ENCODE data around the gene WNK2. TPM values are rescaled to one million over a fixed set of nuclear protein-coding genes. Genes with fewer than 3 reads are reported as not detected.

Gene WNK2
- total RNA-seq, 1 donor from 2014 or later, result 0.06 TPM

GRCh38 chr9:93288891-93289883 is 105.2 kb downstream of the WNK2 start:
- no peak for DNase-seq (ENCODE audit: extremely low read depth, low read depth, low spot score)

- DNase-seq (ENCODE audit: extremely low read depth, low read depth, low spot score), result no peak
Measured at GRCh38 chr9:93290495-93291434, 106.8 kb downstream of the WNK2 start.

GRCh38 chr9:93291536-93292287 is 107.8 kb downstream of the WNK2 start:
- no peak for DNase-seq (ENCODE audit: extremely low read depth, low read depth, low spot score)

DNA sequence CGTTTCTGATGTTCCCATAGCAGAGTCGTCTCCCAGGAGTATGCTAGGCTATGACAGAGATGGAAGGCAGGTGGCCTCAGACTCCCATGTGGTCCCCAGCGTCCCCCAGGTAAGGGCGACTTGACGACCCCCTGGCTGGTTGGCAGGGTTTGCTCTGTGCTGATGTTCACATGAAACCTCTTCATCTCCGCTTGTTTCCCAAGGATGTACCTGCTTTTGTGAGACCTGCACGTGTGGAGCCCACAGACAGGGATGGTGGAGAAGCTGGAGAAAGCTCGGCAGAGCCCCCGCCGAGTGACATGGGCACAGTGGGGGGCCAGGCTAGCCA is 108.3 kb downstream of the WNK2 start:
- no peak for DNase-seq (ENCODE audit: extremely low read depth, low read depth, low spot score)

GRCh38 chr9:93292664-93293328 is 108.9 kb downstream of the WNK2 start:
- DNase-seq (ENCODE audit: extremely low read depth, low read depth, low spot score), result no peak

GRCh38 chr9:93294011-93294410 is 110.1 kb downstream of the WNK2 start:
- no peak for DNase-seq (ENCODE audit: extremely low read depth, low read depth, low spot score)

DNA sequence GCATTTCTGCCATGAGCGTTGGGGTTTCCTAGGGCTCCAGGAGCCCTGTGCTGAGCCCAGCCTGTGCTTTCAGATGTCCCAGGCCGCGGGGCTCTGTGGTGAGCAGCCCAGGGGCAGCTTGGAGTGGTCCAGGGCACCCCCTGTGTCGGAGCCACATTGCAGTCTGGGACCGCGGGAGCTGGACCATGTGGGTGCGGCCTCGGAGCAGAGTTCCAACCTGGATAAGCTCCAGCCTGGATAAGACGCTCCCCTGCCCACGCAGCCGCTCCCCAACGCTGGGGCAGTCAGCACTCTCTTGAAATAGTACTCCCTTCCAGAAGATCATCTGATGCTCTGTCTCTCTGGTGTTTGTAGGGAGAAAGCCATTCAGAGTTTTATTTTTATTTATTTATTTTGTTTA is 111.1 kb downstream of the WNK2 start:
- no peak for DNase-seq (ENCODE audit: extremely low read depth, low read depth, low spot score)

- no peak for DNase-seq (ENCODE audit: extremely low read depth, low read depth, low spot score)
Measured at GRCh38 chr9:93295456-93296076, 111.6 kb downstream of the WNK2 start.

GRCh38 chr9:93296889-93297480 is 113.0 kb downstream of the WNK2 start:
- no peak for DNase-seq (ENCODE audit: extremely low read depth, low read depth, low spot score)

DNA sequence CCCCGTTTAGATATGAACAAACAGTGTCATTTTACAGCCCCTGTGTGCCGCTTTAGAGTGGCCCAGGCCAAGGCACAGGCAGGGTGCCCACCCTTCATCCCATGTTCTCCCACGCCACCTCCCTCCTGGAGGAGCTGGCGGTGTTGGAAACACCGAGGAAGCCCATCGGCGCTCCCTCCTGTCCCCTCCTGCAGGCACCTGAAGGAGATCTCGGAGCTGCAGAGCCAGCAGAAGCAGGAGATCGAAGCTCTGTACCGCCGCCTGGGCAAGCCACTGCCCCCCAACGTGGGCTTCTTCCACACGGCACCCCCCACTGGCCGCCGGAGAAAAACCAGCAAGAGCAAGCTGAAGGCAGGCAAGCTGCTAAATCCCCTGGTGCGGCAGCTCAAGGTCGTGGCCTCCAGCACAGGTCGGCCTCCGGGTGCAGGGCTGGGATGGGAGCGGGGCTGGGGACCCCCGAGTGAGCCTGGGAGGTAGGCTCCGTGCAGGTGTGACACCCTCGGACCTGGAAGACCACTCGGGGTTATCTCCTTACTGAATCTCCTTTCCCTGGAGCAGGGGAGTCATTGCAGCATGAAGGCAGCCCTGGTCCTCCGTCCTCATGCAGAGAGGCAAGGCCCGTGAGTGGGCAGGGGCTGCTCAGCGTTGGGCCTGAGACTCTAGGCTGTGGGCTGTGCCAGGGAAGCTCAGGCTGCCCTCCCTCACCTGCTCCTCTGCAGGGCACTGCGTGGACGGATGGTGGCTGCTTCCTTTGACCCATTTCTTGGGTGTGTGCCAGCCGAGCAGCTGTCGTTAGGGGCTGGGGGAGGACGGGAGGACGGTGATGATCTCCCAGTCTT is 113.9 kb downstream of the WNK2 start:
- DNase-seq (ENCODE audit: extremely low read depth, low read depth, low spot score), result no peak

- DNase-seq (ENCODE audit: extremely low read depth, low read depth, low spot score), result no peak
Measured at GRCh38 chr9:93298498-93299417, 114.8 kb downstream of the WNK2 start.

DNA sequence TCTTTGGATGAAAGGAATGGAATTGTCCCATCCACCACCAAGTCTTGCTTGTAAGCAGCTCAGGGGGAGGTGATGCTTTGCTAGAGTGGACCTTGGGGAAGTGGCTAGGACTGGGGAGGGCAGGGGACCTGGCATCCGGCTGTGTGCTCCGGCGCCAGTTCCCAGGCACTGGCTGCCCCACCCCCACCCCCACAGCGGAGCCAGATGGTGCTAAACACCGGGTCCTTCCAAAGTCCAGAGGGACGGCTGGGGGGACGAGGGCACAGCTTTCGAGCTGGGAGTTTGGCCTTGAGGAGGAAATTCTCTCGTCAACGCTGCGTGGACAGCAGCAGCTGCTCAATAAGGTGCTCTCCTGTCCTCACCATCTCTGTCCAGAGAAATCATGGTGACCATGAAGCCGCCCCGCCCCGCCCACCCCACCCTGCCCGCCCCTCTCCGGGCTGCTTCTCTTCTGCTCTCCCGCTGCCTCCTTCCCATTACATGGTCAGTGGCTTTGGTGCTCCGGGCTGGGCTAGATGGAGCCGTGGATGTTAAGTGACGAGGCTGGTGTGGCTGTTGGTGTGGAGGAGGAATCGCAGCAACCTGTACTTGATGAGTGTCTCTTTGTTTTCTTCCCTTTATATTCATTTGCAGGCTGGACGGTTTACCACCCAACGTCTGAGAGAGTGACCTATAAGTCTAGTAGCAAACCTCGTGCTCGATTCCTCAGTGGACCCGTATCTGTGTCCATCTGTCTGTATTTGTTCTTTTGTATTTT is 115.7 kb downstream of the WNK2 start:
- no peak for DNase-seq (ENCODE audit: extremely low read depth, low read depth, low spot score)

DNA sequence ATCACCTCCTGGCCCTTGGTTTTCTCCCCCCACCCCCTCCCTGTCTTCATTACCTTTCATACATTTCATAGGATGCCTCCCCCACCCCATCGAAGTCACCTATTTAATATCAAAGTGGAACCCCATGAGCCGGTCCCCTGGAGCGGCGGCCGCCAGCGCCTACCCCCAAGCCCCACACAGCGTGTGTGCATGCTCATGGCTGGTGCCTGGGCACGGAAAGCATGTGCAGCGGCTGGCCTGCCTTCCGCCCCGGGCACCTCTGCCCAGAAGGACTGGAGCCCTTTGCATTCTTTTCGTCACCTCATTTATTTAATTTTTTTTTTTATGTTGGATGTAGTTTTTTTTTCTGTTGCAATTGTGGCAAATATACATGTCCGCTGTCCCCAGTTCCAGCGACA is 116.2 kb downstream of the WNK2 start:
- DNase-seq (ENCODE audit: extremely low read depth, low read depth, low spot score), result no peak

DNA sequence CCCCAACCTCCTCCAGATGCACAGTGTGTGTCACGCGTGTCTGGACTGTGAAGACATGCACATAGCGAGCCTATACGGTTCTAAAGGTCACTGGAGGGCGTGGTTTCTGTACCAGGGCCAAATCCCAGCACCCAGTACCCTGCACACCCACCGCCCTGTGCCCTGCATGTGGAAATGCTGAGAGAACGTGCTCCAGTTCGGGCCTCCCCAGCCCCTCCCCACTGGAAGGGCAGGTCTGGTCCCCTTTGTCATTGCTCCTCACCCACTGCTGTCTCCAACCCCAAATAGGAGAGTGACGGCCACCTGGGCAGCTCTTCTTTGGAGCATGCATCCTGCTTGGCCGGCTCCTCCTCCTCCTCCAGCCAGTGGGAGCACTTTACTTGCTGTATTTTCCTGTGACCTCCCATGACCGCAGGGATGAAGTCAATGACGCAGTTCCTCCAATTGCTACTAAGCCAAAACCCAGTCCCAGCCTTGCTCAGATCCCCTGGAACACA is 116.7 kb downstream of the WNK2 start:
- DNase-seq (ENCODE audit: extremely low read depth, low read depth, low spot score), result no peak

GRCh38 chr9:93301291-93301811 is 117.4 kb downstream of the WNK2 start:
- DNase-seq (ENCODE audit: extremely low read depth, low read depth, low spot score), result no peak

GRCh38 chr9:93301911-93302541 is 118.1 kb downstream of the WNK2 start:
- no peak for DNase-seq (ENCODE audit: extremely low read depth, low read depth, low spot score)

Data from glomerular endothelial cell (primary cell).